GM21360 (cell line): ENCODE measurements around the gene NTHL1.

Experiments used
- ATAC-seq: cut with Tn5 transposase; IDR thresholded peaks from one replicate; pipeline ENCODE4 v1.9.1; 2021; ENCODE audit warnings: mild to moderate bottlenecking, moderate library complexity; ENCODE audit not compliant: unreplicated experiment

The NTHL1 gene

DNA sequence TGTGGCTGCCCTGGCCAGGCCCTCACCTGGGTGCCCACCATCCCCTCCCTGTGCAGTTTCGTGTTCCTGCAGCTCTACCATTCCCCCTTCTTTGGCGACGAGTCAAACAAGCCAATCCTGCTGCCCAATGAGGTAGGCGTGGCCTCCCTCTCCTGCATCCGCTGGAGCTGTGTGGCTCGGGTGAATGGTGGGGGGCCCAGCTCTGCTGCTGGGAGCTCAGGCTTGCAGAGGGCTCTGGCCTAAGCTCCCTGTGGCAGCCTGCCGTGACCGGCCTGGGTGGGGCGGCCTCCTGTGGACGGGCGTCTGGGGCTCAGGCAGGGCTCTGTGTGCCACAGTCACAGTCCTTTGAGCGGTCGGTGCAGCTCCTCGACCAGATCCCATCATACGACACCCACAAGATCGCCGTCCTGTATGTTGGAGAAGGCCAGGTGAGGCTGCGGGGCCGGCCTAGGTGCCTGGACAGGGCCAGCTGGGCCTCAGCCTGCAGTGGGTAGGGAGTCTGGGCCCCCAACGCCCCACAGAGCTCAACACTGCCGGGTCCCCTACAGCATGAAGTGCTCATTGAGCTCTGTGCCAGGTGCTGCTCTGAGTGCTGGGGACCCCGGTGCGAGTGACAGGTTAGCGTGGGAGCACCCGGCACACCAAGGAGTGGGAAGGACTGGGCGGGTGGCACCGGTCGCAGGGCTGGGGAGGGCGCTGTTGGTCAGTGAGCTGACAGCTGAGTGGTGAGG lies 37.4 kb upstream of the NTHL1 start:
- no peak for ATAC-seq

DNA sequence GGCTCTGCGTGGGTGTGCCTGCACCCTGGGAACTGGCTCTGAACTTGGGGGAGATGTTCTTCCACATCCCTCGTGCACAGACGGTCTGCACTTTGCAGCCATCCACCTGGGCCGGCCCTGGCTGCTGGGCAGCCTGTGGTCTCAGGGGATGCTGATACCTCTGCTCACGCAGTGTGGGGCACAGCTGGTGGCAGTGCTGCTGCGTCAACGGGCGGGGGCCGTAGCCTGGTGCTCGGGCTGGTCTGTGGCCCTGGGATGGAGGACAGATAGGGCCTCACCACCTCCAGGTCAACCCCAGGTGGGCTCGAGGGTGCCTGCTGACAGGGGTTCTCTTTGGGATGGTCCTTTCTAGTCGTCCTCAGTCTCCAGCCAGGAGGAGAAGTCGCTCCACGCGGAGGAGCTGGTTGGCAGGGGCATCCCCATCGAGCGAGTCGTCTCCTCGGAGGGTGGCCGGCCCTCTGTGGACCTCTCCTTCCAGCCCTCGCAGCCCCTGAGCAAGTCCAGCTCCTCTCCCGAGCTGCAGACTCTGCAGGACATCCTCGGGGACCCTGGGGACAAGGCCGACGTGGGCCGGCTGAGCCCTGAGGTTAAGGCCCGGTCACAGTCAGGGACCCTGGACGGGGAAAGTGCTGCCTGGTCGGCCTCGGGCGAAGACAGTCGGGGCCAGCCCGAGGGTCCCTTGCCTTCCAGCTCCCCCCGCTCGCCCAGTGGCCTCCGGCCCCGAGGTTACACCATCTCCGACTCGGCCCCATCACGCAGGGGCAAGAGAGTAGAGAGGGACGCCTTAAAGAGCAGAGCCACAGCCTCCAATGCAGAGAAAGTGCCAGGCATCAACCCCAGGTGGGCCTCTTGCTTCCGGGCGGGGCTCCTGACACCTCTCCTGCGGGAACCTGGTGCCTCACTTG lies 36.5 kb upstream of the NTHL1 start:
- ATAC-seq, result no peak

DNA sequence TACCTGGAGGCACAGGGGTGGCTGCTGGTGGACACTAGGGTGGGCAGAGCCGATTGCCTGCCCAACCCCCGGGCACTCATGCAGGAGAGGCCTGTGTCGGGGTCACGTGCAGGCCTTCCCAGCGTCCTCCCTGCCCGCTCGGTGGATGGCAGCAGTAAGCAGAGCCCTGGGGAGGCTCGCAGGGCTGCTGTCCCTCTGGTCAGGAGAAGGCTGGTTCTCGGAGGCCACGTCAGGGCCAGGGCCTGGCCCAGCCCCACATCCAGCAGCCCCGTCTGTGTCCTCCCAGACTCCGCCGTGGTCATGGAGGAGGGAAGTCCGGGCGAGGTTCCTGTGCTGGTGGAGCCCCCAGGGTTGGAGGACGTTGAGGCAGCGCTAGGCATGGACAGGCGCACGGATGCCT lies 35.8 kb upstream of the NTHL1 start:
- no peak for ATAC-seq

DNA sequence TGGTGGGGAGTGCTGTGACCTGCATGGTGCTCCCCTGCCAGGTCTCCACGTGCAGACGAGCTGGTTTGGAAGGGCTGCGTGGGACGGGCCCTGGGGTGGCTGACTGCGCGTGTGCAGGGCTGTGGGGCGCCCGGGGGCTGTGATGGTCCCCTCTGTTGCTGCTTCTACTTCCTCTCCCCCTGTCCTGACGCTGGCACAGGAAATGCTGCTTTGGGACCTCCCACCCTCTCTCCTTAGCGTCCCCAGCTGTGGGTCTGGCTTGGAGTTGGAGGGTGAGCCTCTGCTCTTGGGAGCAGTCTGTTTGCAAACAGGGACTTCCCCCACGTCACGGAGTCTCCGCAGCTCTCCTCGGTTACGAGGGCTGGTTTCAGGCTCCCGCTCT lies 35.3 kb upstream of the NTHL1 start:
- no peak for ATAC-seq

DNA sequence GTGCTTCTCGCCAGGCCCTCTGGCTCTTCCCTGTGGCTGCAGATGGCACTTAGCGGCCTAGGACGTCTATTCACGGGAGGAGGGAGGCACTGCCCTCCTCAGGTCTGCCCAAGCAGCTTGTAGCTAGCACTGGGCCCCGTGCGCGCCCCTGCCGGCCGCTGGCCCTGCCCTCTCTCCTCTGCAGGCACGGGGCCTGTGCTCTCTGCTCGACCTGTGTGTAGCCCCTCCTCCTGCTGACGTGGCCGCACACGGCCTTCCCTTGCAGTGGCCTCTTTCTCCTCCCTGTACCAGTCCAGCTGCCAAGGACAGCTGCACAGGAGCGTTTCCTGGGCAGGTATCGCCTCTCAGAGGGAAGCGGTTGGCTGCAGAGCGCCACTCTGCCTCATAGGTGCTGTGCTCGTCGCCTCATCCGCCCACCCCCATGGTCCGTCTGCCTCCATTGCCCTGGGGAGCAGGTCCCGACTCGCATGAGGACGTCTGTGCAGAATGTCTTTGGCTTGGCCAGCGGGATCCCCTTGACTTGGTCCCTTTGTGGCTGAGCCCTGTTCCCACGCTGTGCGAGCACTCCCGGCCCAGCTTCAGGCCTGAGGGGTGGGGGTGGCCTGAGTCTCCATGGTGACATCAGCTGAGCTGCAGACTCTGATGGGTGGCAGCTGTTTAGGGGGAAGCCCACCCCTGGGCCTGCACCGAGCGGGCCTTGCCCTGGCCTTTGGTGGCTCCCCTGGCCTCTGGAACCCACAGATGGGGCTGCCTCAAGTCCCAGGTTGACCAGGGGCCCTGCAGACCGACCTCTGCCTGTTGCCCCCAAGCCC lies 34.7 kb upstream of the NTHL1 start:
- ATAC-seq, result no peak

DNA sequence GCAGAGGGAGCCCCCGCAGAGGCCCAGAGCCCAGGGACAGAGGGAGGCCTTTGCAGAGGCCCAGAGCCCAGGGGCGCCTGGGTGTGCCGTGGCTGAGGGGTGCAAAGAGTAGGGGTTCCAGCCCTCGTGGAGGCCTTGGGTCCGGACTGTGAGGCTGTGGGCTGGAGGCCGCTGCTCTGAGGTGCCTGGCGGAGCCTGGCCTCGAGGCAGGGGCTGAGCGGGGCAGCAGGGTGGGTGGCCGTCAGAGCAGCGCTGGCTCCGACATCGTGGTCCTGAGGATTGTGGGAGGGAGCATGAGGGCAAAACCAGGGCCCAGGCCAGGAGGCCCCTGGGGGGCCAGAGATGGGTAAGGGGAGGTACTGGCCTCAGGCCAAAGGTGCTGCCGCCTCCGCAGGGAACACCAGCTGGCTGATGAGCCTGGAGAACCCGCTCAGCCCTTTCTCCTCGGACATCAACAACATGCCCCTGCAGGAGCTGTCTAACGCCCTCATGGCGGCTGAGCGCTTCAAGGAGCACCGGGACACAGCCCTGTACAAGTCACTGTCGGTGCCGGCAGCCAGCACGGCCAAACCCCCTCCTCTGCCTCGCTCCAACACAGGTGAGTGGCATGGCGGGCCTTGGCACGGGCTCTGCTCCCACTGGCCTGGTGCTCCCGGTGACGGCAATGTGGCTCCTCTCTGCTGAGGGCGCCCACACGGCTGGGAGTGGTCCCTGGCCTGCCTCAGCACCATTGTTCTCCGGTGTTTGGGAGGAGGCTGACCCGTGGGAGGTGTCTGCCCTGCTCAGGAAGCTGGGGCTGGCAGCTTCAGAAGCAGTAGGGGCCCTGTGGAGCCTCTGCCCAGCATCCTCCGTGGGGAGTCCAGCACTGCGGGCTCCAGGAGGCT lies 33.8 kb upstream of the NTHL1 start:
- ATAC-seq, result no peak

DNA sequence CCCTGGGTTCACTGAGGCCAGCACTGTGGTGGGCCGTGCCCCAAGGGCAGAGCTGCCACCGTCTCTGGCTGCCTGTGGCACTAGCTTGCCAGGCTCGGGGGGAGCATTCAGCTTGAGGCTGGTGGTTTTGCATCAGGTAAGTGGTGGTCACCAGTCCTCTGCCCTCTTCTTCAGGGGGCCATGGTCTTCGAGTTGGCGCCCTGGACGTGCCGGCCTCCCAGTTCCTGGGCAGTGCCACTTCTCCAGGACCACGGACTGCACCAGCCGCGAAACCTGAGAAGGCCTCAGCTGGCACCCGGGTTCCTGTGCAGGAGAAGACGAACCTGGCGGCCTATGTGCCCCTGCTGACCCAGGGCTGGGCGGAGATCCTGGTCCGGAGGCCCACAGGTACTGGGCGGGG lies 32.4 kb upstream of the NTHL1 start:
- no peak for ATAC-seq

DNA sequence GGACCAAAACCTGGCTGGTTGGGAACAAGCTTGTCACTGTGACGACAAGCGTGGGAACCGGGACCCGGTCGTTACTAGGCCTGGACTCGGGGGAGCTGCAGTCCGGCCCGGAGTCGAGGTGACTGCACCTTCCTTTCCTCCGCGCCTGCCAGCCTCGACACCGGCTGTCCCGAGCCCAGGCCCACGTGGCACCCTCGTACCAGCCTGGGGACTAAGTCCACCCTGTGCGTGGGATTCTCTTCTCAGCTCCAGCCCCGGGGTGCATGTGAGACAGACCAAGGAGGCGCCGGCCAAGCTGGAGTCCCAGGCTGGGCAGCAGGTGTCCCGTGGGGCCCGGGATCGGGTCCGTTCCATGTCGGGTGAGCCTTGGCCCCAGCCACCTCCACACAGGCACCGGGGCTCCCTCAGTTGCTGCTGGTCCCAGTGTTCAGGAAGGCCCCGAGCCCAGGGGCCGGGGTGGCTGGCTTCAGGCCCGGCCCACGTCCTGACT lies 31.7 kb upstream of the NTHL1 start:
- no peak for ATAC-seq

DNA sequence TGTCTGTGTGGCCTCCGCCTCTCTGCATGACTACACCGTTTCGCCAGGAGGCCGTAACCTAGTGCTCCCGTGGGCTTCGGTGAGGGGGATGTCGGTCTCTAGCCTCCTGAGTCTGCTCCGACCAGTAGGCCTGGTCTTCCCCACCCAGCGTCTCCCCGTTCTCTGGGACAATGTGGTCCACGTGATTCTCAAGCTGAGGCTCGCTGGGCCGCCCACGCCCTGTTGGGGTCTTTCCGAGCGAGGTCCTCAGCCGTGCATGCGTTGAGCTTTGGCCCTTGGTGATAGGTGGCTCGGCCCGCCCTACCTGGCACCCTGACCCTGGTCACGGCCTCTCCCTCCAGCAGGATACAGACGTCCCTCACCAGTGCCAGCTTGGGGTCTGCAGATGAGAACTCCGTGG lies 31.1 kb upstream of the NTHL1 start:
- no peak for ATAC-seq

DNA sequence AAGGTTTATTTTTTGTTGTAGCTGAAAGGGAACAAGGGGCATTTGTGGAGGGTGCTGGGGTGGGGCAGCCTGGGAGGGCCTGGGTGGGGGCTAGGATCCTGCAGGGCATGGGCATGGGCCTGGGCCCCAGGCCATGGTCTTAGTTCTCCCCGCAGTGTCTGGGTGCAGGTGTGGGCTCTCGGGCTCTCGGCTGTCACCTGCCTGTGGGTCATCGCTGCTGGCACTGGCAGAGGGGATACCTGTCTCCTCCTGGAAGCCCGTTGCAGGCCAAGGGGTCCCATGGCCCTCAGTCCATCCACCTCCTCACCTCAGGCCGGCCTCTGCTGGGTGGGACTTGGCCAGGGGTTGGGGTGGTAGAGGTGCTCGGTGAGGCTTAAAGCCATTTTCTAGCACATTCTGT lies 30.5 kb upstream of the NTHL1 start:
- ATAC-seq, result no peak

DNA sequence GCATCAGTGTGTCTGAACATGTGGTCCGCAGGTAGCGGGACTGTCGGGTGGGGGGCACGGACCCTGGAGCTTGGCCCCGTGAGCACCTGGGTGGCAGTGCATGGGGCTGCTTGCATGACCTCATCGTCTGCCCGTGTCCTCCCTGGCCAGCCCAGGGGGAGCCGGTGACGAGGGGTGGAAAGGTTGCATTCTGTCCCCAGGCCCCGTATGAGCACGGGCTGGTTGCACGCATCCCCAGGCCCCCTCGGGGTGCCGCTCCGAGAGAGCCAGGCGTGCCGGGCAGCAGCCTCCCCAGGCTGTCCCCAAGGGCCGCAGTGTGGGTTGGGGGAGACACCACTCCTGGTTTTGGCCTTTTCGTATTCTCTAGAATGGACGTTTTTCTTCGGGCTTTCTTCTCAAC lies 30.1 kb upstream of the NTHL1 start:
- no peak for ATAC-seq

DNA sequence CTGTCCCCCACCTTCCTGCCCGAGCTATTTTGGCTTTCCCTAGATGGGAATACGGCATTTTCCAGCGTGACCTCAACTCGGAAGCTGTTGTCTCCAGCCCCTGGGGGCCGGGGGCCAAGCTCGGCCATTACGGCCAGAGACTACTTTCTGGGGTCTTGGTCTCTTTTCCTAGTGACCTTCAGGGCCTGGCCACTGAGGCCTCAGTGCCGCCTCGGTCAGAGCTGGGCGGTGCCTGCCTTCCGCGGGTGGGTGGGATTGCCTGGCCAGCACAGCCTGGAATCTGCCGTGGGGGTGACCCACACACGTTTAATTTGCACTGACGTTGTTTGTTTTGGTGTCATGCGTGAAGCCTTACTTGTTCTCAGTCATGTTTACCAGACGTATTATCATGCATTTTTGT lies 29.4 kb upstream of the NTHL1 start:
- ATAC-seq, result no peak

DNA sequence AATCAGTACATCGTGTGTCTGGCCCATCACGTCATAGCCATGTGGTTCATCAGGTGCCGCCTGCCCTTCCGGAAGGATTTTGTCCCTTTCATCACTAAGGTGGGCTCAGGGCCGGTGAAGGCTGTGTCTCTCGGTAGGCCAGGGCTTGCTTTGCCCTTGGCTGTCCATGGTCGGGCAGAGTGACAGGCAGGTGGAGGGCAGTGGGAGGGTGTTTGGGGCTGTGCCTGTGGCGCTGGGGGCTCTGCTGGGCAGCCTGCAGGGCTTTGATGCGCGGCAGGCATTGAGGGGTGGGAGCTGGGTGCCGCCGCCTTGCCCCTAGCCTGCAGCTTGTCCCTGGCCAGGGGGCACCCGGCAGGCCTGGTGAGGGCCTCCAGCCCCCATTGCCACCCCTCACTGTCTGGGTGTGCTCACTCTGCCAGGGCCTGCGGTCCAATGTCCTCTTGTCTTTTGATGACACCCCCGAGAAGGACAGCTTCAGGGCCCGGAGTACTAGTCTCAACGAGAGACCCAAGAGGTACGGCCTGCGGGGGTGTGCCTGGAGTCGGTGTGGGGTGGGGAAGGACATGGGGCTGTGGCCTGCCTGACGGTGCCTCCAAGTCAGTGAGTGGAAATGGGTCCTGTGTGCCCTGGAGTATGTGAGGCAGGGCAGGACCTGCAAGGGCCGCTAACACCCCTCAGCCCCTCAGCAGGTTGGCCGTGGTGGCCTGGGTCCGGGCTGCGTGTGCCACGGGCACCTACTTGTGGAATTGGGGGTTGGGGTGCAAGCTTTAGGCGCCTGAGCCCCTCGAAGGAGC lies 28.6 kb upstream of the NTHL1 start:
- no peak for ATAC-seq

DNA sequence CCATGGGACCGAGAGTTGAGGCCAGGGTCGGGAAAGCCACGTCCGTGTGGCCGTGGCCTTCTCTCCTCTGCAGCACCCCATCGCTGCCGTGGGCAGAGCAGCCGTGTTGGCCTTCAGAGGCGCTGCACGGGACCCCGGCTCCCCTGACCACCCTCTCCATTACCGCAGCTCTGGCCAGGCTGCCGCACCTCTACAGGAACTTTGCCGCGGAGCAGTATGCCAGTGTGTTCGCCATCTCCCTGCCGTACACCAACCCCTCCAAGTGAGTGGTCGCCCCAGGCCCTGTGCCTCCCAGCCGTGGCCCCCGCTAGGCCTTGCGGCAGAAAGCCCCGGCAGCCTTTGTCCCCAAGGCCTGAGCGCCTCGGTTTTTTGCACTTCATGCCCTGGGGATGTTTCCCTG lies 28.0 kb upstream of the NTHL1 start:
- no peak for ATAC-seq

DNA sequence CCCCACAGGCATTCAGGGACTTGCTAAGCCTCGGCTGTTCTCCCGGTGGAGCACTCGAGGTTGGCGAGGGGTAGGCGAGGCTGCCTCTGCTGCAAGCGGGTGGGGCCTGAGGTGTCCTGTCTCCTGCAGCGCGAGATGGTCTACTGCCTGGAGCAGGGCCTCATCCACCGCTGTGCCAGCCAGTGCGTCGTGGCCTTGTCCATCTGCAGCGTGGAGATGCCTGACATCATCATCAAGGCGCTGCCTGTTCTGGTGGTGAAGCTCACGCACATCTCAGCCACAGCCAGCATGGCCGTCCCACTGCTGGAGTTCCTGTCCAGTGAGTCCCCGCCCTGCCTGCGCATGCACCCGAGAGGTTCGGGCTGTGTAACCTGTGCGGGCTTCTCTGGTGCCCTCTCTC lies 26.4 kb upstream of the NTHL1 start:
- ATAC-seq, result no peak

DNA sequence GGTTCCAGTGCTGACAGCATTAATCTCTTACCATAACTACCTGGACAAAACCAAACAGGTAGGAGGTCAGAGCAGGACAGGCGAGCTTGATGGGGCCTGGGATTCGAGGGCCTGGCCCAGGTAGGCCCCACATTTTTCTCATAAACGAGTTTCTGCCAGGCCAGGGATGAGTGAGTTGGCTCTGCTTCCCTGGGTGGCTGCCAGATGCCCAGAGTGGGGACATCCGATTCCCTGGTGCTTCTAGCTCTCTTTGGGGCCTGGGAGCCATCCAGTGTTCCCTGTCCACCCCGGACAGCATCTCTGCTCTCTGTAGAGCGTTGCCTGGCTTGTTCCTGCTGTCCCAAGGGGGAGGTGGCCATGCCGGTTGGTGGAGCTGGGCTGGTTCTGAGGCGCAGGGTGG lies 25.3 kb upstream of the NTHL1 start:
- no peak for ATAC-seq

DNA sequence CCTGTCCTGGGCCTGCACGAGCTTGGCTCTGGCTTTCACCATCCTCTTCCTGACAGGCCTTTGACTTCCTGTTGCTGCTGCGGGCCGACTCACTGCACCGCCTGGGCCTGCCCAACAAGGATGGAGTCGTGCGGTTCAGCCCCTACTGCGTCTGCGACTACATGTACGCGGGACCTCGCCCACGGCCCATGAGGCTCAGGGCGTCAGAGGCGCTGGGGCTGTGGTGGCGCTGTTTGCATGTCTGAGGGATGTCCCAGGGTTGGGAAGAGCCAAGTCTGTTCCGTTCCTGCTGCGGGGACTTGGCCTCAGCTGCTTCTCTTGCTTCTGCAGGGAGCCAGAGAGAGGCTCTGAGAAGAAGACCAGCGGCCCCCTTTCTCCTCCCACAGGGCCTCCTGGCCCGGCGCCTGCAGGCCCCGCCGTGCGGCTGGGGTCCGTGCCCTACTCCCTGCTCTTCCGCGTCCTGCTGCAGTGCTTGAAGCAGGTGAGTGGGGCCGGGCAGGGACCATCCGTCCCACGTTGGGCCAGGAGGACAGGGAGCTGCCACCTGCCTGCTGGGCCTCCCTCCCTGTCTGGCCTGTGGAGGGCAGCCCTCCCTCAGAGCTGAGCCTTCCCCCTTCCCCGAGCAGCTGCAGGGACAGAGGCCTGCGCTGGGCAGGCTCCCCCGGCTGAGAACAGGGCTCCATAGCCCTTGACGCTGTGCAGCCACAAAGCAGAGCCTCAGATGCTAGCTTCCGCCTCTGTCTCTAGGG lies 24.0 kb upstream of the NTHL1 start:
- ATAC-seq, result no peak

DNA sequence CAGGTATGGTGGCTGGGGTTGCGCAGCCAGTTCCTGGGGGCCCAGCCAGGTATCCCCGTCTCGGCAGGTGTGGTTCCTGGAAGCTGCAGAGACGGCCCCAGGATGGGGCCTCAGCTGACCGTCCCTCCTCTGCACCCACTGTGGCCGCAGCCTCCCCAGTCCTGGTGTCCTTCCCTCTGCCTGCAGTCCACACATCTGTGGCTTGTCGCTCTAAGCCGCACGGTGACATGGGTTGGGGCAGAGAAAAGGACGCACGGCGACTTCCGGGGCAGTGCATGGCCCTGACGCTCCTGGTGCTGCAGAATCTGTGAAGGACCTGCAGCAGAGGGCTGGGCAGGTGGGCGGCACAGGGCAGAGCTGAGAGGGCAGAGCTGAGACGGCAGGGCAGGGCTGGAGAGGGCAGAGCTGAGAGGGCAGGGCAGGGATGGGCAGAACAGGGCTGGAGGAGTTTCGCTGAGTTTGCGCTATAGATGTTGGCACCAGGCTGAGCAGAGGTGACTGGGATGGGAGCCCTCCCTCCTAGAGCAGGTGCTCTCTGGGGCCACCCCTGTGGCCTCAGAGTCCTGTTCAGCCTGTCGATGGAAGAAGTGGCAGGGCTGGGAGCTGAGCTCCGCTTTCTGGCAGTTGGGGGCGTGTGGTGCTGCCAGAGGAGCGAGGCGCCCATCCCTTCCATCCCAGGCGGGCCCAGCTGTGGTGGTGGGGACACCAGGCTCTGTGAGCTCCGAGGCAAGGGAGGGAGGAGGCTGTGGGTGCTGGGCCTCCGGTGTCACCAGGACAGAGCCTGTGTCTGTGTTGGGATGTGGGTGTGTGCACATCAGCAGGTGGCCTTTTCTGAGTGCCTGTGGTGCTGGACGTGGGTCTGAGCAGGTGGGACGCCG lies 23.2 kb upstream of the NTHL1 start:
- no peak for ATAC-seq
